B cell (primary cell): ENCODE results near the gene UPF3A. TPM values are rescaled to one million over a fixed set of nuclear protein-coding genes. Genes with fewer than 3 reads are reported as not detected.
"Not testable (repeated sequence)": the region's sequence is repeated elsewhere in the genome, so short reads cannot be mapped to it uniquely, and the experiment has no call there.

ENCODE experiments used
- ATAC-seq: fragments of 200-7000 bp; cut with Tn5 transposase; one replicate; pipeline ENCODE4 v1.10.0; 2021; ENCODE audit warnings: low read depth, mild to moderate bottlenecking, moderate number of reproducible peaks, moderate library complexity
- CTCF ChIA-PET: fragments of 350-600 bp; sonication (Branson Sonifier 250); formaldehyde crosslinking; loops from one replicate; lab custom pipeline; 2021; ENCODE audit warnings: antibody characterized with exemption, inconsistent platforms; lab: Charles Lee
- POLR2A ChIA-PET: fragments of 350-600 bp; sonication (Branson Sonifier 250); formaldehyde crosslinking; loops from one replicate; lab custom pipeline; 2021; ENCODE audit warnings: antibody characterized with exemption; lab: Charles Lee
- DNase-seq: peaks from one replicate; pipeline ENCODE4 v3.0.0; 2013
- H2AFZ ChIP-seq: 2 replicates; pipeline ENCODE4 v1.6.1; 2012; ENCODE audit warnings: mild to moderate bottlenecking, low read depth, low read length; ENCODE audit not compliant: insufficient read depth, poor library complexity, severe bottlenecking
- H3K27ac ChIP-seq, 2 donors: 1 replicate in 1 of 2; 2 replicates in 1 of 2; pipeline ENCODE4 v1.5.1; 2012 to 2013; ENCODE audit warnings: low read length in 2 of 2, mild to moderate bottlenecking in 2 of 2, moderate library complexity in 1 of 2
- H3K27me3 ChIP-seq, 4 experiments: fragments of 200-600 bp in 1 of 4; sonication (generic) in 1 of 4; replicated peaks in 1 of 4; 1 replicate in 2 of 4; 2 replicates in 2 of 4; pipeline versions ENCODE4 v1.6.1 to v1.7.0; 2013 to 2016; ENCODE audit warnings: low read length in 3 of 4, mild to moderate bottlenecking in 2 of 4, mixed read lengths in 1 of 4, moderate library complexity in 1 of 4; ENCODE audit not compliant: insufficient read depth in 4 of 4, control insufficient read depth in 3 of 4; ENCODE audit errors: control extremely low read depth in 1 of 4
- H3K36me3 ChIP-seq, 2 experiments: replicated peaks in 1 of 2; 1 replicate in 1 of 2; 2 replicates in 1 of 2; pipeline versions ENCODE4 v1.6.1 to v1.7.1; 2013; ENCODE audit warnings: low read length in 1 of 2; ENCODE audit not compliant: insufficient read depth in 2 of 2, control insufficient read depth in 1 of 2; ENCODE audit errors: control extremely low read depth in 1 of 2, extremely low read depth in 1 of 2
- H3K4me1 ChIP-seq, 2 donors: fragments of 200-600 bp in 1 of 2; sonication (generic) in 1 of 2; 1 replicate in 1 of 2; 2 replicates in 1 of 2; pipeline versions ENCODE4 v1.5.1 to v1.6.1; 2013 to 2017; ENCODE audit warnings: low read length in 2 of 2; ENCODE audit not compliant: control insufficient read depth in 2 of 2, insufficient read depth in 2 of 2
- H3K4me2 ChIP-seq: replicated peaks from 2 replicates; pipeline ENCODE3; 2012; ENCODE audit warnings: mild to moderate bottlenecking, low read depth, low read length; ENCODE audit not compliant: poor library complexity, severe bottlenecking
- H3K4me3 ChIP-seq, 5 experiments: fragments of 200-600 bp in 1 of 5; sonication (generic) in 1 of 5; 1 replicate in 3 of 5; 2 replicates in 2 of 5; pipeline versions ENCODE4 v1.5.1 to v1.7.0; 2011 to 2016; ENCODE audit warnings: low read length in 4 of 5, mild to moderate bottlenecking in 4 of 5, low read depth in 2 of 5, control low read depth in 1 of 5, moderate library complexity in 1 of 5; ENCODE audit not compliant: insufficient read depth in 1 of 5; ENCODE audit errors: control extremely low read depth in 1 of 5, extremely low read depth in 1 of 5
- H3K79me2 ChIP-seq: fragments of 200-600 bp; sonication (generic); one replicate; pipeline ENCODE4 v1.6.0; 2016; ENCODE audit warnings: low read length; ENCODE audit not compliant: control insufficient read depth, insufficient read depth
- H3K9ac ChIP-seq: fragments of 200-600 bp; sonication (generic); 2 replicates; pipeline ENCODE4 v1.6.1; 2017; ENCODE audit warnings: mild to moderate bottlenecking, low read length, moderate library complexity
- H3K9me3 ChIP-seq, 3 donors: one replicate each; pipeline versions ENCODE4 v1.6.1 to v1.7.1; 2013; ENCODE audit warnings: low read length in 2 of 3; ENCODE audit not compliant: control insufficient read depth in 2 of 3, insufficient read depth in 1 of 3; ENCODE audit errors: control extremely low read depth in 1 of 3
- H4K20me1 ChIP-seq: 2 replicates; pipeline ENCODE4 v1.6.0; 2012; ENCODE audit warnings: mild to moderate bottlenecking, low read length; ENCODE audit not compliant: insufficient read depth, control insufficient read depth, poor library complexity, severe bottlenecking
- H3K27ac Mint-ChIP-seq: one replicate; pipeline ENCODE4 v1.8.0; 2021; ENCODE audit warnings: mixed read lengths
- H3K27me3 Mint-ChIP-seq: one replicate; pipeline ENCODE4 v1.8.0; 2021; ENCODE audit warnings: mixed read lengths
- H3K4me1 Mint-ChIP-seq: one replicate; pipeline ENCODE4 v1.8.0; 2021; ENCODE audit warnings: mixed read lengths
- H3K4me3 Mint-ChIP-seq: one replicate; pipeline ENCODE4 v1.8.0; 2021; ENCODE audit warnings: mixed read lengths
- H3K9me3 Mint-ChIP-seq: one replicate; pipeline ENCODE4 v1.8.0; 2022; ENCODE audit warnings: mixed read lengths; ENCODE audit not compliant: insufficient read depth
- CTCF ChIP-seq: fragments of 200-600 bp; IDR thresholded peaks from one replicate; pipeline ENCODE4 v1.8.0; 2022; ENCODE audit warnings: antibody characterized with exemption, mild to moderate bottlenecking
- WGBS: methylation state at CpG from one replicate; pipeline ENCODE4 v1.1.5; 2013; ENCODE audit warnings: missing lambda C conversion rate; ENCODE audit not compliant: insufficient coverage; 5-methylcytosine and 5-hydroxymethylcytosine counted together
- intact Hi-C: fragments of 100-400 bp; cut with micrococcal nuclease; formaldehyde crosslinking; loops from one replicate; pipeline ENCODE4 v1.10.0; 2022
- polyA plus RNA-seq: library from polyadenylated mRNA; depleted of rRNA; stranded (reverse); fragments of >200 nt; gene quantifications from 2 replicates; pipeline ENCODE4 v1.2.3, GENCODE V29; 2012
- small RNA-seq: library from RNA; depleted of rRNA; stranded (forward); fragments of <200 nt; gene quantifications from one replicate; pipeline ENCODE3, GENCODE V24; 2012; ENCODE audit warnings: low replicate concordance, low read depth; ENCODE audit not compliant: insufficient read length
- total RNA-seq, 2 donors: library from RNA; stranded (reverse); fragments of 120-200 nt in 1 of 2; gene quantifications; 1 replicate in 1 of 2; 2 replicates in 1 of 2; pipeline versions ENCODE4 v1.2.3 to v1.2.4, GENCODE V29; 2013 to 2022

The UPF3A gene
- total and polyA plus RNA-seq, 2 donors (not counting 1 experiment from before 2014, with no cell fraction given), result 72.9 to 109 TPM

- H3K4me3 Mint-ChIP-seq, intact Hi-C loops: not testable (repeated sequence)
- DNase-seq, result peak; percentile 35
Measured at GRCh38 chr13:114352763-114353162, 71.4 kb downstream of the UPF3A start.

GRCh38 chr13:114353382-114353781 is 72.0 kb downstream of the UPF3A start:
- 84% methylated on average over 13 of the region's 38 CpGs for WGBS
- H3K4me2 ChIP-seq, DNase-seq, ATAC-seq, H4K20me1 ChIP-seq, intact Hi-C loops, CTCF ChIA-PET, H3K36me3 ChIP-seq, H3K27ac ChIP-seq, H3K79me2 ChIP-seq, POLR2A ChIA-PET, H3K27ac Mint-ChIP-seq, H3K4me1 ChIP-seq, H3K4me3 ChIP-seq, H3K4me1 Mint-ChIP-seq, H3K27me3 ChIP-seq, H3K9me3 Mint-ChIP-seq, H2AFZ ChIP-seq, H3K9me3 ChIP-seq, H3K4me3 Mint-ChIP-seq, H3K9ac ChIP-seq: not testable (repeated sequence)
- peaks cover 12% of the 10 kb centered on the region for H3K27me3 Mint-ChIP-seq

More at GRCh38 chr13:114352763-114353162, 71.4 kb downstream of the UPF3A start:
- H3K9me3 ChIP-seq, H3K27me3 ChIP-seq, ATAC-seq, H4K20me1 ChIP-seq, H3K9ac ChIP-seq, H3K9me3 Mint-ChIP-seq, H3K79me2 ChIP-seq, H3K27ac ChIP-seq, H3K4me1 Mint-ChIP-seq, H3K4me3 ChIP-seq, H3K36me3 ChIP-seq, H3K27ac Mint-ChIP-seq, H3K4me1 ChIP-seq, H2AFZ ChIP-seq, H3K4me2 ChIP-seq, POLR2A ChIA-PET: not testable (repeated sequence)
- peaks cover 18% of the 10 kb centered on the region for H3K27me3 Mint-ChIP-seq
- 78% methylated on average over 17 of the region's 34 CpGs for WGBS
- peak; percentile 41 for TF ChIP-seq CTCF
- CTCF ChIA-PET, result interaction anchor here (0.7 kb wide), 1 partner anchor 356 kb away, joined by 3 read pairs; no protein-coding TSS in a partner anchor

Small RNA genes within 50 kb of the gene (small RNA-seq; reads per million reads assigned to genes)
- gene MIR4502 (not detected), gene MIR548AR (not detected)

Other genes starting within 250 kb of the UPF3A start
- 87.4 and 88.8 TPM in 2 replicates for gene RASA3, start 149.0 kb upstream of the UPF3A start, total RNA-seq
- gene RASA3, start 149.0 kb upstream of the UPF3A start, polyA plus RNA-seq, result 45.9 and 54.2 TPM in 2 replicates
- 0.22 TPM in 1 of 2 replicates, not detected in the other for gene CFAP97D2, start 102.3 kb upstream of the UPF3A start, total RNA-seq
- 0.09 and 0.32 TPM in 2 replicates for gene CFAP97D2, start 102.3 kb upstream of the UPF3A start, polyA plus RNA-seq
- 121 and 127 TPM in 2 replicates for gene CDC16, start 46.7 kb upstream of the UPF3A start, total RNA-seq
- gene CDC16, start 46.7 kb upstream of the UPF3A start, polyA plus RNA-seq, result 94.8 and 137 TPM in 2 replicates
- 32.6 and 34.7 TPM in 2 replicates for gene CHAMP1, start 32.9 kb downstream of the UPF3A start, total RNA-seq
- 12.7 and 14.5 TPM in 2 replicates for gene CHAMP1, start 32.9 kb downstream of the UPF3A start, polyA plus RNA-seq